Measurements from ENCODE around the gene CAMK2A.

Gene CAMK2A

DNA sequence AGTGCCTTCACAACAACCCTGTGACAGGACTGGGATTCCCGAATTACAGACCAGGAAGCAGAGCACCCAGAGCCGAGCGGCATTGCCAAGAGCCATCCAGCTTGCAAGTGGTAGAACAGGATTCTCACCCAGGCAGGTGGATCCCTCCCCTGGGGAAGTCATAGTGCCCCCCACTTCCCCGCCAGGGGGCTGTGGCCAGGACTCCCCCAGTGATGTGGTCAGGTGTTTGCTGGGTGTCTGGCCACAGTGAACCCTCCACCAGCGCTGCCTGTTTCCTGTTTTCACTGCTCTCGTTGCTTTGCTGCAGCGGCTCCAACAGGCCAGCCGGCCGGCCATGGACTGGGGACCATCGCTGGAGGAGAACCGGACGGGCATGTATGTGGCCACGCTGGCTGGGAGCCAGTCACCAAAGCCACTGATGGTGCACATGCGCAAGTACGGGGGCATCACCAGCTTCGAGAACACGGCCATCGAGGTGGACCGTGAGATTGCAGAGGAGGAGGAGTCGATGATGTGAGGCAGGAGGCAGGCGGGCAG is 80.4 kb downstream of the CAMK2A start:
- DNase-seq, result peak in 2 of 14 donors; percentile 7 to 44

DNA sequence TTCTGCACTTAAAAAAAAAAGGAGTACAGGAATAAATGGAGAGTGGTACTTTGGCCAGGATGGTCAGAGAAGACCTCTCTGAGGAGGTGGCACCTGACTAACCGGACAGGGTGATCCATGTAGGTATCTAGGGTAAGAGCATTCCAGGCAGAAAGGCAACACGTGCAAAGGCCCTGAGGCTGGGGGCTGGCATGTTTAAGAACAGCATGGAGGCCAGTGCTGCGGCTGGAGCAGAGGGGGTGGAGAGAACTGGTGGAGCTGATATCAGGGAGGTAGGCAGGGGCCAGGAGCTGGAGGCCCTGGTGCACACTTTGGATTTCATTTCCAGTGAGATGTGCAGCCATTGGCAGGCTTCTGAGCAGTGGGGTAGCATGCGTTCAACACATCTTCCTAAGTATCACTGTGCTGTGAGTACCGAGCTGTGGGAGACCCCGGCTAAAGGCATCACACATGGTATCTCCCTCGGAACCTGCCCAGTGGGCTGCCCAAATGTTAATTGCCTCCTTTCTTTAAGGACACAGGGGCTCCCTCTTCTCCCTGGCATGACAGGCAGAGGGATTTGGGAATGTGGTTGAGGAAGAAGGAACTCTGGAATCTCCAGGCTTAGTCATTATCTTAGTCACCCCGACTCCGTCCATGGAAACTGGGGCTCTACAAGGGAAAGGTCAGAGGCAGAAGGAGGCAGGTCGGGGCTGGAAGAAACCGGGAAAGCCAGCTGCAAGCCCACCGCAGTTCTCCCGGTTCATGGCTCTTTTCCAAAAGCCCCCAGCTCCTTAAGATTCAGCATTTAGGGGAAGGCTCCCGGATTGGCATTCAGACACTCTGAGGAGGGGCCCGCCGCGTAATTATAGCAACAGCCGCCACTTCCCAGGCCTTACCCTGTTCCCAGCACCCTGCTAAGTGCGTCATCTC is 81.1 kb downstream of the CAMK2A start:
- DNase-seq, result no peak

DNA sequence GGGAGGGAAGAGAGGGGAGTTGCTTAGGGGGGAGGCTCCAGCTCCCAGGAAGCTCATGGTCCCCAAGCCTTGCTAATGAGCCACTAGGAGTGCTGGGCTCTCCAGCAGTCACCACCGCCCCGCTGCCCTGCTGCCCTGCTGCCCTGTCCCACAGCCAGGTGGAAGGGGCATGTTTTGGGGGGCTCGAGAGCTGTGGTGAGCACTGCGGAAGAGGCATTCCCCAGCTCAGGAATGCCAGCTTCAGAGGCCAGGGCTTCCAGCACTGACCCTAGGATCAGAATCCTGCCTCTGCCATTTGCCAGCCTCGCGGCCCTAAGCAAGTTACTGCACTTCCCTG is 82.8 kb downstream of the CAMK2A start:
- no peak for DNase-seq

DNA sequence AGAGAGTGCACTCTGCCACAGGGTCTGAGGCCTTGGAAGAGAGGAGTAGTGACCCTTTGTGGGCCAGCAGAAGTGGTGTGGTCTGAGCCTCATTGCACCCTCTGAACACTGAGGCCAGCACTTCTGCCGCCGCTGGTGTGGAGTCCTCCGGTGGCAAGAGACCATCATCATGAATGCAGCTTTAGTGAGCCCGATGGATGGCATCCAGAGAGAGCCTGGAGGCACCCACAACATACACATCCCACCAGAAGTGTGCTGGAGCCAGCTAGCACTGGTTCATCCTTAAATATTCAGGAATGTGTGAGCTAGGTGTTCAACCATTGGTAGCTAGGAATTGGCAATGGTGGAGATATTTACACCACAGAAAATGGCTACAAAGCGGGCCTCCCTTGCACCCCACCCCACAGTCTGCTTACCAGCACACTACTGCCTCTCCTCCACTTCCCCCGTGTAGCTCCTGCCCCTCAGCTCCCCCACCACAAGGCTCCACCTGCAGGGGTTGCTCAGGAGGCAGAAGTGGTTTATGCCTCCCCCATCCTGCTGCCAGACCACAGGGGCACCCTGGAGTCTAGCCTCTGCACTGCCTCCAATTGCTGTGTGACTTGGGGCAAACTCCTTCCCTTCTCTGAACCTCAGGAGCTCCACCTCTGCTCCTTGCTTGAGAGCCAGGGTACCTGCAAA is 83.3 kb downstream of the CAMK2A start:
- no peak for DNase-seq

DNA sequence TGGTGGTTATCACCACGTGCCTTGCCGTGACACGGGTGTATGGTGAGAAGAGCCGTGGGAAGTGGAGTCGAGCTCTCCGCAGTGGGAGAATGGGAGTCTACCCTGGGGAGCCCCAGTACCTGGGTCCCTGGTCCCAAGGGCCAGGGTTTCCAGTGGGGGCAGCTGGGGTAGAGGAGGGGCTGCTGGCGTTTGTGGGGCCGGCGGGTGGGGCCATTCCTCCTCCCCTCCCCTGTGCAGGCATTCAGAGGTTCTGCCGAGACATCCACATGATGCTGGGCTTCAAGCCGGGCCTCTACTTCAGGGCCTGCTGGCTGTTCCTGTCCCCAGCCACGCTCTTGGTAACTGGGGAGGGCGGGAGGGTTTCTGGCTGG is 85.0 kb downstream of the CAMK2A start:
- no peak for DNase-seq

DNA sequence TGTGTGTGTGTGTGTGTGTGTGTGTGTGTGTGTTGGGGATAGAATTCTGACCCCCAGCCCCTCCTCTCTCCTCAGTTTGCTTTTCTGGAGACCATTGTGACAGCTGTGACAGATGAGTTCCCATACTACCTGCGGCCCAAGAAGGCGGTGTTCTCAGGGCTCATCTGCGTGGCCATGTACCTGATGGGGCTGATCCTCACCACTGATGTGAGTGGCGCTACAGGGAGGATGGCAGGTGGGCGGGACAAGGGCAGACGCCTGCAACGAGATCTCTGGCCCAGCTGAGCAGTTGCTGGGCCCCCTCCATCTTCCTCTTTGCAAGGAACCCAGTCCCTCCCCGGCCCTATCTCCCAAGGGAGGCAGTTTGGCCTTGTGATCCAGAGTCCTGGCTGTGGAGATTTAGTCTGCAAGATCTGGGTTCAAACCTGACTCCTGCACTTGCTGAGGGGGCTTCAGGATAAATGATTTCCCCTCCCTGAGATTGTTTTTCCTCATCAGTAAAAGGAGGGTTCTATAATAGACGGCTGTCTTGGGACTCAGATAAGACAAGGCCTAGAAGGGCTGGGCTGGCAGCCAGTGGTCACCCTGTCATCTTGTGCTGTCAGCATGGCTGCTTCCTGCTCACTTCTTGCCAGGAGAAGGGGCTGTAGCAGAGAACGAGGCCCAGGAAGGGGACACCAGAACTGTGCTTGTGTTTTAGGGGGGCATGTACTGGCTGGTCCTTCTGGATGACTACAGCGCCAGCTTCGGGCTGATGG is 85.6 kb downstream of the CAMK2A start:
- no peak for DNase-seq

DNA sequence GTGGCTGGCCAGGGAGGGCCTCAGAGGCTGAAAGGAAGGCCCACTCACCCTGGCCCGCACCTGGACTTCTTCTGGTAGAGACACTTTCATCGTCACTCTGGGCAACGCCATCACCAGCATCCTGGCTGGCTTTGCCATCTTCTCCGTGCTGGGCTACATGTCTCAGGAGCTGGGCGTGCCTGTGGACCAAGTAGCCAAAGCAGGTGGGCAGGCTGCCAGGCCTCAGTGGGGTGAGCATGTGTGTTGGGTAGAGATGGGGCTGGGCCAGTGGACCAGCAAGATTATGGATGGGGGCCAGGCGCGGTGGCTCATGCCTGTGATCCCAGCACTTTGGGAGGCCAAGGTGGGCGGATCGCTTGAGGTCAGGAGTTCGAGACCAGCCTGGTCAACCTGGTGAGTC is 87.1 kb downstream of the CAMK2A start:
- peak in 1 of 14 donors; percentile 65 for DNase-seq

DNA sequence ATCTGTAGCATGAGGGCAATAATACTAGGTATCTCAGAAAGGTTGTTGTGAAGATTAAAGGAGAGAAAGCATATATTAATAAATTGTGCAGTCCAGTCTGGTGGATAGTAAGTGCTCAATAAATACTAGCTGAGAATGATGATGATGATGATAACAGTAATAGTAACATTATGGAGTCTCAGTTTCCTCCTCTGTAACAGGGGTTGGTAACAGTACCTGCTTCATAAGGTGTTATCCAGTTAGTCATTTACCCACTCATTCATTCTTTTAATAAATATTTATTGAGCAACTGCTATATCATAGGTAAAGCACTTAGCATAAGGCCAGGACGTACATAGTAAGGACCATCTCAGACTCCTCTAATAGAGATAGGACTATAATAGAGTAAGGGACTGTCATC is 92.1 kb downstream of the CAMK2A start:
- no peak for DNase-seq

DNA sequence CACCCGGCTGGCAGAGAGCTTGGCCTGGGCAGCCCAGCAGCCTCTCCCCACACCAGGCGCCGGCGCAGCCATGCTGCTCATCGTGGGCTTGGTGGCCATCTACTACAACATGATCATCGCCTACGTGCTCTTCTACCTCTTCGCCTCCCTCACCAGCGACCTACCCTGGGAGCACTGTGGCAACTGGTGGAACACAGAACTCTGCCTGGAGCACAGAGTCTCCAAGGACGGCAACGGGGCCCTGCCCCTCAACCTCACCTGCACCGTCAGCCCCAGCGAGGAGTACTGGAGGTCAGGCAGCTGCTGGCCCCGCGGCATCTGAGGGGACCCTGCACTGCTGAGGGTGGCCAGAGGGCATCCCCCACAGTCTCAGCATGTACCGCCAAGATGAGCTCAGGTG is 92.6 kb downstream of the CAMK2A start:
- DNase-seq, result no peak

DNA sequence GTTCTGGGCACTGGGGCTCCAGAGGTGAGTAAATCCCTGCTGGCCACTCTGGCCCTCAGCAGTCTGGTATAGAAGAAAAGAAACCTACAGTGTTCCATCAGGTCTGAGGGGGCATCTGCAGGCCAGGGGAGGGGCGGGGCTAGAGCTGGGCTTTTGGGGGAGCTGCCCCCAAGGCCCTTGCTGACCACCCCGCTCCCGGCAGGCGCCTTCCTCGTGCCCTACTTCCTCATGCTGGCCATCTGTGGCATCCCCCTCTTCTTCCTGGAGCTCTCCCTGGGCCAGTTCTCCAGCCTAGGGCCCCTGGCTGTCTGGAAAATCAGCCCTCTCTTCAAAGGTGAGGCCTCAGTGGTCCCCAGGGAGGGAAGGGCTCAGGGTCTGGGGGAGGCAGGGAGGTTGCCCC is 93.1 kb downstream of the CAMK2A start:
- no peak for DNase-seq

DNA sequence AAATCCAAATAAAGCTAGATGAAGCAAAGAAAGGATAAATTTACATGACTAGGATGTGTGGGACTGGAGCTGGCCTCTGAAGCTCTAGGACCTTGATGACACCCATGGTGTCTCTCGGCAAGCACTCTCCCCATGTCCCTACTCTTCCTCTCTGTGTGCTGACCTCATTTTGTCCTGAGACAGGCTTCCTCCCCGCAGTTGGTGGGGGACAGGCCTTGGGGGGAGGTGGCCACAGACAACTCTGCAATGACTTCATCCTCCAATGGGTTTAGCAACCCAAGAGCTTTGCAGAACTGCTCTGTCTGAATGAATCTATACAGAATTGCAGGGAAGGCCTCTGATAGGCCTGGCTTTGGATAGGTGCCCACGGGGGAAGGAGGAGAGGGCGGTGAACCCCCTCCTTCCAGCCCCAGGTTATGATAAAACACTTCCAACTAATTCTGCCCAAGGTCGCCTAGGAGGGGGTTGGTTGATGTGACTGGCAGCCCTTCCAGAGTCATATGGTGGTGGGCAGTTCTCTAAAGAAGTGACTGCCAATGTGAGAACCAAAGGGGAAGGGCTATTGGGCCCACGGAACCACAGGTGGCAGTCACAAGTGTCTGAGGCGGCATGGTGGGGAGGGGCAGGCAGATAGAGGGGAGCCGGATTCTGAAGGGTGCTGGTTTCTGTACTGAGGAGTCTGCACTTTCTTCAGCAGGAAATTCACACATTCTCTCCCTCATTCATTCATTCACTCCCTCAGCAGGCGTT is 93.7 kb downstream of the CAMK2A start:
- DNase-seq, result no peak

DNA sequence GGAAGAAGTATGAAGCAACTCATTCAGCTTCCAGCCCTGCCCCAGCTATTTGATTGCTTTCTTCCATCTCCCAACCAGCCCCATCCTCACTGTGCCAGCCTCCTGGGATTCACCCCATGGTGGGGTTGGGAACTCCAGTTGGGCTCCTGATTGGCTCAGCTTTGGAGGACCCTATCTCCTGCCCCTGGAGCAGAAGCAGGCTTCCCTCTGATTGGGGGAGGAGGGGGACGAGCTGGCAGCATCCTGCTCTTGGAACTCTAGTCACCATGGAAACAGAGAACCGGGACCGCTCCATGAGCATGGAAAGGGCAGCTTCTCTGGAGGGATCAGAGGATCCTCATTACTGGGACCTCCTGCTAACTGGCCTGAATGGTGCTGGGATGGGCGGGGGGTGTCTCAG is 97.1 kb downstream of the CAMK2A start:
- DNase-seq, result peak in 1 of 14 donors; percentile 69

DNA sequence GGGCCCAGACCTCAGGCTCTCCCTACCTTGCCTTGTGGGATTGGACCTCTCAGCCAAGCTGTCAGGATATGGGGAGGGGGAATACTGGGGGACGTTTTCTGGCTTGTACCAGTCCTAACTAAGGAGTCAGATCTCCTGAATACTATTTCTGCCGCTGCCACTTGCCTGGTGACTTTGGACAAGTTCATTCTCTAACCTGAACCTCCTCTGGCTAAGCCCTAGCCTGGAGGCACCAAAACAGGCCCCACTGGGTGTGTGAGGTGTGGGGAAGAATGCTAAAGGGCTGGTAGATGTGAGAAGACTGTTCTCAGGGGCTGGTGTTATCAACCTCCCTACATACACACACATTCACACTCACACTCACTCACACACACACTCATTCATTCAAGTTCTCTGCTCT is 98.6 kb downstream of the CAMK2A start:
- DNase-seq, result peak in 1 of 14 donors; percentile 40

DNA sequence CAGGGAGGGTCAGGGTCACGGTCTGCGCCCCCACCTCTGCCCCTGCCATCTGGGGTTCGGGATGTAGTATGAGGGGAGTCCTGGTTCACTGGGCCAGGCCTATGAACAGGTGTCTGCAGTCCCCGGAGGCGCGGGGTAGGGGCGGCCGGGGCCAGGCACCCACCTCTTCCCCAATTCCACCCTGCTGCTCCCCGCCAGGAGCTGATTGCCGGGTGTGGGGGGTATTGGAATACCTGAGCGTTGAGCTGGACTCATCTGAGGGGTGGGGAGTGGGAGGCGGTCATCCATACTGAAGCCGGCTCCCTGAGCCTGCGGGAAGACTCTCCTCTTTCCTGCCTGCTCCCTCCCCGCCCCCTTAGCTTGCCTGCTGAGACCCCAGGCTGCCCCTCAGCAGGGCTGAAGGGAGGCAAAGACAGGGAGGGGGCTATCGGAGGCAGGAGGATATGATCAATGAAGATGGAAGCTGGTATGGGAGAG is 99.0 kb downstream of the CAMK2A start:
- DNase-seq, result peak in 1 of 14 donors; percentile 37

DNA sequence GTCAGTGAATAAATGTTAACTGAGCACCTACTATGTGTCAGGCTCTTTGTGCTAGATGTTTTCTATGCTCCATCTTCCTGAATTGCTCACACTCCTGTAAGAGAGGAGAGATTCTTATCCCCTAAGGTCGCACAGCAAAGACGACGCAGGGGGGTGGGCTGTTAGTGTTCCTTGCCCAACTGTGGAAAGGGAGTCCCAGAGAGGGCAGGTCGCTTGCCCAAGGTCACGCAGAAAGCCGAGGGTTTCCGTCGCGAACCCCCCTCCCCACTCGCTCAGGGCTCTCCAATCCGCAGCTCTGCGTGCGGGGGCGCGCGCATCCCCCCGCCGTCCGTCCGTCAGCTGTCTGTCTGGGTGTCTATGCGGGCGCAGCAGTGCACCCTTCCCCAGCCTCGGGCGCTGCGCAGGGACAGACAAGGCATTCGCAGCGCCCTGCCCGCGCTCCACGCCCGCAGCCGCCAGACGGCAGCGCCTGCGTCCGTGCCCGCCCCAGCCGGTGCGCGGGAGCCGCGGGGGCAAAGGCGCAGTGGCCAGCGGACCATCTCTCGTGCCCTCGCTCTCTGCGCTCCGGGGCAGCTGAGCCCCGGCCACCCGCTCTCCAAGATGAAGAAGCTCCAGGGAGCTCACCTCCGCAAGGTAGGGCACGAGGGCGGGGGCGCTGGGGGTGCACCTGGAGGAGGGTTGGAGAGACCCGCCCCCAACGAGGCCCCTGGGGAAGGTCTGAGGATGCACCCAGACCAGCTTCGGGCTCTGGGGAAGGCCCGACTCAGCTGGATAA is 99.7 kb downstream of the CAMK2A start, which contains the start of gene SLC6A7:
Gene SLC6A7, plus strand, starts transcription at position 335 of the 775 bp plus-strand sequence. Its CDS starts 266 bp downstream, at position 601.
- peak in 1 of 14 donors; percentile 37 for DNase-seq

DNA sequence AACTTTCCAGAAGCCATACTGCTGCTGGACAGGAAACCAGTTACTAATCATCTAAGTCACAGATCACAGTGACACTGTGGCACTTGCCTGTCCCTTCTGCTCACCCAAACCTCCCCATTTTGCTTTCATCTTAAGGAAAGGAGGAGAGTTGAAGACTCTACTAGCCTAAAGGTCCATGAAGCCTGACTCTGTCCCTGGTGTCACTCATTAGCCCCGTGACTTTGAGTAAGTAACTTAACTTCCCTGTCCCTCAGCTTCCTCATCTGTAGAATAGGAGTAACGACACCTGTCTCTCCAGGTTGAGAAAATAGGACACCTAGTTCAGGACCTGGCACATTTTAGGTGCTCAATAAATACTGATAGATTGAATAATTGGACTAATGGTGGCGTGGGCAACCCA is 100.2 kb downstream of the CAMK2A start:
- DNase-seq, result peak in 1 of 14 donors; percentile 22

DNA sequence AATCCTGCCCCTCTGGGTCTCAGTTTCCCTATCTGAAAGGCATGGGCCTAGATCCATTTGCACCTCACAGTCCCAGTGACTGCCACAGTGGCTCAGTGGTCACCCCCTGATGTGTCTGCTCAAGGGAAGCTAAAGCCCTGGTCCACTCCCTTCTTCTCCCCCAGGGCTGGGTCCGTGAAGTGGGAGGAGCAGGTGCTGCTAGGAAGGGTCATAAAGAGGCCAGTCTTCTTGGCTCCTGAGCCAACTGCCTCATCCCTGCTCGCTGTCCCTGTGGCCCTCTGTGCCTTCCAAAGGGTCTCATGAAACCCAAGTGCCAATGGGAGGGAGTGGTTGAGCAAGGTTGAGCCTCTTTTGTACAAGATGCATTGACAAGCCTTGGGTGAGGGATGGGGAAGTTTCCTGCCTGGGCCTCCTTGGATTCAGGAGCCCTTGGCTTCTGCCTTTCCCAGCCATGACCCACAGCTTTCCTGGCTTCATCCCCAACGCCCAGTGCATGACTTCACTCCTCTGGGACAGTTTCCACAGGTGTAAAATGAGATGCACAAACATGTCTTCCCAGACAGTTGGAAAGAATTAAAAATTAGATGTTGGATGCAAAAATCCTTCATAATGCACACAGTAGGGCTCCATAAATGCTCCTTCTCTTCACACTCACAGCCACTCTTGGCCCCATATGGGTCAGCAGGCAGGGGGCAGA is 101.3 kb downstream of the CAMK2A start:
- no peak for DNase-seq

DNA sequence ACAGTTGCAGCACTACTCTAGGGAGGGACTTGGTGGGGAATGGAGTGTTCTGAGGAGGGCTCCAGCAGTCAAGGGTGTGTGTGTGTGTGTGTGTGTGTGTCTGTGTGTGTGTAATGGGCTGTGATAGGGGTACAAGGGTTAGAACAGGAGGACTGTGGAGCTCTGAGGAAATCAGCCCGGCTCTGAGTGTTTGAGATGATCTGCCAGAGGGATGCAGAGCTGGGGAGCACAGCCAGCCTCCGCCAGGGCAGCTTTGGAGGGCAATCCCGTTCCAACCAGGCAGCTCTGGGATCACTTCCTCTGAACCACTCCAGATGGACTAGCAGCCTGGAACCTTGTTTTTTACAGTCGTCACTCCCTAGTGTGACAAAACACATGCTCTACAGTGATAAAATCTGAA is 102.7 kb downstream of the CAMK2A start:
- peak in 1 of 14 donors; percentile 91 for DNase-seq

DNA sequence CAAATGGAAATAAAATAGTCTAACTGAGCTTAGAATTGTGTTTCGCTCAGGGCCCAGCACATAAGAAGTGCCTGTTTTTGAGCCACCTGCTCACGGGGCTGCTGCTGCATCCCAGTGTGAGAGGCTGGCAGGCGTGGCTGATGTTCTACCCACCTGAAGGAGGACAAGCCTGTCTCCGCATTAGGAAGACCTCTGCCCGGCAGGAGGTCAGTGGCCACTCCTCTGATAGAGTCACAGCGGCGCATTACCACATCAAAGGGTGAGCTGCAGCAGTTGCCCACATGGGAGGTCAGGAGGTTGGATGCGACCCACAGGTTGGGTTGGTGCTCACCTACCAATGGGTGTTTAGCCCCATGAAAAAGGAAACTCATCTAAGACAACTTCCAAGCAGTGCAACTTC is 103.4 kb downstream of the CAMK2A start:
- no peak for DNase-seq
